Osteoblast (primary cell): ENCODE data around the gene CSMD2. TPM values are rescaled to one million over a fixed set of nuclear protein-coding genes. Genes with fewer than 3 reads are reported as not detected.

Experiments
- DNase-seq: peaks from one replicate; pipeline ENCODE4 v3.0.0; 2011; ENCODE audit warnings: low spot score, mixed read lengths; ENCODE audit not compliant: insufficient read length; ENCODE audit errors: missing footprints
- H2AFZ ChIP-seq: 2 replicates; pipeline ENCODE4 v1.6.0; 2011; ENCODE audit warnings: mild to moderate bottlenecking, low read length
- H3K27ac ChIP-seq: 2 replicates; pipeline ENCODE4 v1.5.1; 2011; ENCODE audit warnings: mild to moderate bottlenecking, low read depth, low read length, moderate library complexity
- H3K27me3 ChIP-seq: 2 replicates; pipeline ENCODE4 v1.6.0; 2012; ENCODE audit warnings: mild to moderate bottlenecking, control low read depth, inconsistent platforms, low read length, moderate library complexity; ENCODE audit not compliant: insufficient read depth
- H3K36me3 ChIP-seq: 2 replicates; pipeline ENCODE4 v1.5.1; 2011; ENCODE audit warnings: mild to moderate bottlenecking, low read length, control low read depth, moderate library complexity; ENCODE audit not compliant: insufficient read depth
- H3K4me1 ChIP-seq: 2 replicates; pipeline ENCODE4 v1.5.1; 2011; ENCODE audit warnings: mild to moderate bottlenecking, low read length, control low read depth, moderate library complexity; ENCODE audit not compliant: insufficient read depth
- H3K4me2 ChIP-seq: 2 replicates; pipeline ENCODE4 v1.6.0; 2011; ENCODE audit warnings: mild to moderate bottlenecking, low read length; ENCODE audit not compliant: insufficient read depth
- H3K4me3 ChIP-seq: fragments of 200-600 bp; sonication (generic); 3 replicates; pipeline ENCODE4 v1.5.1; 2012; ENCODE audit warnings: mild to moderate bottlenecking, low read length, inconsistent platforms; ENCODE audit not compliant: insufficient read depth
- H3K79me2 ChIP-seq: 2 replicates; pipeline ENCODE4 v1.6.0; 2012; ENCODE audit warnings: mild to moderate bottlenecking, low read length, control low read depth, inconsistent platforms; ENCODE audit not compliant: insufficient read depth
- H3K9me3 ChIP-seq: 2 replicates; pipeline ENCODE4 v1.5.1; 2011; ENCODE audit warnings: low read depth, low read length, control low read depth
- H4K20me1 ChIP-seq: 2 replicates; pipeline ENCODE4 v1.6.0; 2012; ENCODE audit warnings: mild to moderate bottlenecking, low read length, control low read depth; ENCODE audit not compliant: insufficient read depth
- CTCF ChIP-seq: IDR thresholded peaks from 2 replicates; pipeline ENCODE4 v1.5.1; 2011; ENCODE audit warnings: mild to moderate bottlenecking, low read depth, low read length, moderate library complexity; ENCODE audit errors: extremely low read depth
- total RNA-seq: library from RNA; depleted of rRNA; stranded (reverse); fragments of >200 nt; gene quantifications from 2 replicates; pipeline ENCODE4 v1.2.3, GENCODE V29; 2012

CSMD2 gene
- total RNA-seq, 1 donor: 0.36 TPM

- no peak for TF ChIP-seq CTCF
- H3K79me2 ChIP-seq: no peaks in the 10 kb centered on the region
- H3K4me1 ChIP-seq: no peaks in the 10 kb centered on the region
- DNase-seq: no peak
- no peak overlapping the region for H2AFZ ChIP-seq
- H3K36me3 ChIP-seq: no peaks in the 10 kb centered on the region
- no peak overlapping the region for H3K27ac ChIP-seq
- no peak overlapping the region for H3K4me3 ChIP-seq
- no peak overlapping the region for H3K4me2 ChIP-seq
- H3K9me3 ChIP-seq: peaks cover 3% of the 10 kb centered on the region
- no peaks in the 10 kb centered on the region for H3K27me3 ChIP-seq
- H4K20me1 ChIP-seq: no peaks in the 10 kb centered on the region
Observed at GRCh38 chr1:33762962-33763361, 402.1 kb downstream of the CSMD2 start.

GRCh38 chr1:33762109-33762830 lies 402.8 kb downstream of the CSMD2 start:
- H3K9me3 ChIP-seq: peaks cover 3% of the 10 kb centered on the region
- no peak overlapping the region for H3K27ac ChIP-seq
- H3K27me3 ChIP-seq: no peaks in the 10 kb centered on the region
- no peak overlapping the region for H3K4me3 ChIP-seq
- no peak overlapping the region for H3K4me2 ChIP-seq
- no peaks in the 10 kb centered on the region for H4K20me1 ChIP-seq
- no peak for DNase-seq
- TF ChIP-seq CTCF: no peak
- no peak overlapping the region for H2AFZ ChIP-seq
- no peaks in the 10 kb centered on the region for H3K4me1 ChIP-seq
- H3K79me2 ChIP-seq: no peaks in the 10 kb centered on the region
- H3K36me3 ChIP-seq: no peaks in the 10 kb centered on the region

- H3K4me1 ChIP-seq: no peaks in the 10 kb centered on the region
- H3K27ac ChIP-seq: no peak overlapping the region
- H3K4me2 ChIP-seq: no peak overlapping the region
- H3K27me3 ChIP-seq: no peaks in the 10 kb centered on the region
- H3K4me3 ChIP-seq: no peak overlapping the region
- H3K9me3 ChIP-seq: no peaks in the 10 kb centered on the region
- no peak for TF ChIP-seq CTCF
- H3K36me3 ChIP-seq: no peaks in the 10 kb centered on the region
- no peak for DNase-seq
- H3K79me2 ChIP-seq: no peaks in the 10 kb centered on the region
- no peak overlapping the region for H2AFZ ChIP-seq
- no peaks in the 10 kb centered on the region for H4K20me1 ChIP-seq
Observed at GRCh38 chr1:33758698-33759097, 406.3 kb downstream of the CSMD2 start.

- Histone ChIP-seq H2AFZ (no peak overlapping the region), H3K4me2 (no peak overlapping the region), H3K4me3 (no peak overlapping the region), H3K4me1 (no peaks in the 10 kb centered on the region), H4K20me1 (no peaks in the 10 kb centered on the region), H3K9me3 (no peaks in the 10 kb centered on the region), H3K27me3 (no peaks in the 10 kb centered on the region), H3K79me2 (no peaks in the 10 kb centered on the region), H3K27ac (no peak overlapping the region), H3K36me3 (no peaks in the 10 kb centered on the region)
- DNase-seq: no peak
- no peak for TF ChIP-seq CTCF
Observed at GRCh38 chr1:33753087-33753856, 411.8 kb downstream of the CSMD2 start.
